H9 (cell line): ENCODE measurements around the gene DCC. TPM values are rescaled to one million over a fixed set of nuclear protein-coding genes. Genes with fewer than 3 reads are reported as not detected.

Experiments
- DNase-seq: peaks from one replicate; pipeline ENCODE4 v3.0.0-alpha.2; 2017
- H2AFZ ChIP-seq: one replicate; pipeline ENCODE4 v1.6.1; 2013; ENCODE audit warnings: mild to moderate bottlenecking, low read length, control low read depth, moderate library complexity
- H2AK5ac ChIP-seq: 2 replicates; pipeline ENCODE4 v1.6.1; 2013; ENCODE audit warnings: low read length, control low read depth, mixed read lengths; ENCODE audit not compliant: insufficient read length
- H2BK120ac ChIP-seq: one replicate; pipeline ENCODE4 v1.6.1; 2013; ENCODE audit warnings: low read depth, mild to moderate bottlenecking, low read length, control low read depth, inconsistent platforms; ENCODE audit not compliant: poor library complexity, severe bottlenecking
- H2BK12ac ChIP-seq: 2 replicates; pipeline ENCODE4 v1.6.1; 2013; ENCODE audit warnings: low read length, control low read depth, mixed read lengths, low read depth; ENCODE audit not compliant: insufficient read length
- H2BK15ac ChIP-seq: 2 replicates; pipeline ENCODE4 v1.6.1; 2013; ENCODE audit warnings: low read depth, low read length, control low read depth
- H2BK20ac ChIP-seq: one replicate; pipeline ENCODE4 v1.6.1; 2013; ENCODE audit warnings: low read depth, mild to moderate bottlenecking, low read length, control low read depth, inconsistent platforms; ENCODE audit not compliant: poor library complexity, severe bottlenecking
- H2BK5ac ChIP-seq: 2 replicates; pipeline ENCODE4 v1.6.1; 2013; ENCODE audit warnings: low read length, control low read depth, mixed read lengths; ENCODE audit not compliant: insufficient read length
- H3K14ac ChIP-seq: 2 replicates; pipeline ENCODE4 v1.6.1; 2013; ENCODE audit warnings: low read length, control low read depth; ENCODE audit not compliant: insufficient read depth
- H3K18ac ChIP-seq: 2 replicates; pipeline ENCODE4 v1.6.1; 2013; ENCODE audit warnings: low read depth, mild to moderate bottlenecking, mixed read lengths, low read length, control low read depth; ENCODE audit not compliant: insufficient read length
- H3K23ac ChIP-seq: 2 replicates; pipeline ENCODE4 v1.6.1; 2013; ENCODE audit warnings: low read length, control low read depth, mixed read lengths, low read depth; ENCODE audit not compliant: insufficient read length
- H3K23me2 ChIP-seq: 2 replicates; pipeline ENCODE4 v1.6.1; 2013; ENCODE audit warnings: low read depth, mild to moderate bottlenecking, mixed read lengths, low read length, control low read depth; ENCODE audit not compliant: insufficient read length, poor library complexity, severe bottlenecking
- H3K27ac ChIP-seq: 2 replicates; pipeline ENCODE4 v1.5.1; 2013; ENCODE audit warnings: low read length, control low read depth, mixed read lengths, low read depth; ENCODE audit not compliant: insufficient read length
- H3K27me3 ChIP-seq: 2 replicates; pipeline ENCODE4 v1.6.1; 2013; ENCODE audit warnings: low read length, control low read depth, inconsistent platforms; ENCODE audit not compliant: insufficient read depth
- H3K4ac ChIP-seq: 2 replicates; pipeline ENCODE4 v1.6.1; 2013; ENCODE audit warnings: low read depth, mild to moderate bottlenecking, control low read depth, inconsistent platforms, low read length, moderate library complexity
- H3K4me1 ChIP-seq: 2 replicates; pipeline ENCODE4 v1.6.1; 2013; ENCODE audit warnings: low read length, control low read depth, inconsistent platforms; ENCODE audit not compliant: insufficient read depth
- H3K4me2 ChIP-seq: 2 replicates; pipeline ENCODE4 v1.6.1; 2013; ENCODE audit warnings: low read length, control low read depth, mixed read lengths; ENCODE audit not compliant: insufficient read length, insufficient read depth
- H3K56ac ChIP-seq: 2 replicates; pipeline ENCODE4 v1.6.1; 2013; ENCODE audit warnings: low read depth, mild to moderate bottlenecking, mixed read lengths, low read length, control low read depth; ENCODE audit not compliant: insufficient read length
- H3K79me1 ChIP-seq: 2 replicates; pipeline ENCODE4 v1.6.1; 2013; ENCODE audit warnings: low read depth, mild to moderate bottlenecking, moderate library complexity, low read length, control low read depth, inconsistent platforms; ENCODE audit not compliant: insufficient read depth, poor library complexity, severe bottlenecking
- H3K79me2 ChIP-seq: 2 replicates; pipeline ENCODE4 v1.6.1; 2013; ENCODE audit warnings: low read length, control low read depth, inconsistent platforms; ENCODE audit not compliant: insufficient read depth
- H3K9ac ChIP-seq: 2 replicates; pipeline ENCODE4 v1.6.1; 2013; ENCODE audit warnings: low read length, control low read depth, mixed read lengths; ENCODE audit not compliant: insufficient read length; ENCODE audit errors: extremely low read depth
- H3K9me3 ChIP-seq: one replicate; pipeline ENCODE4 v1.6.1; 2013; ENCODE audit warnings: low read depth, low read length, inconsistent platforms; ENCODE audit not compliant: control insufficient read depth
- H3T11ph ChIP-seq: one replicate; pipeline ENCODE4 v1.6.1; 2013; ENCODE audit warnings: mild to moderate bottlenecking, low read length, control low read depth, inconsistent platforms
- H4K20me1 ChIP-seq: one replicate; pipeline ENCODE4 v1.6.1; 2013; ENCODE audit not compliant: control insufficient read depth, insufficient read length, insufficient read depth
- H4K5ac ChIP-seq: 2 replicates; pipeline ENCODE4 v1.6.1; 2013; ENCODE audit warnings: low read depth, mild to moderate bottlenecking, mixed read lengths, low read length, control low read depth; ENCODE audit not compliant: insufficient read length
- H4K8ac ChIP-seq: replicated peaks from 2 replicates; pipeline ENCODE4 v1.6.1; 2013; ENCODE audit warnings: low read length, control low read depth, mixed read lengths, low read depth; ENCODE audit not compliant: insufficient read length
- H4K91ac ChIP-seq: 2 replicates; pipeline ENCODE4 v1.6.1; 2013; ENCODE audit warnings: low read depth, mild to moderate bottlenecking, moderate library complexity, mixed read lengths, low read length, control low read depth; ENCODE audit not compliant: insufficient read length
- H3K27ac Mint-ChIP-seq, 3 experiments: 2 replicates in 2 of 3; 3 replicates in 1 of 3; pipeline ENCODE4 v1.8.0; 2020 to 2021; ENCODE audit warnings: mixed read lengths in 3 of 3, mild to moderate bottlenecking in 1 of 3, moderate library complexity in 1 of 3
- H3K27me3 Mint-ChIP-seq: 2 replicates; pipeline ENCODE4 v1.8.0; 2021; ENCODE audit warnings: low read depth, mild to moderate bottlenecking, moderate library complexity, mixed read lengths
- H3K36me3 Mint-ChIP-seq, 3 experiments: 2 replicates in 2 of 3; 3 replicates in 1 of 3; pipeline ENCODE4 v1.8.0; 2020 to 2021; ENCODE audit warnings: low read depth in 3 of 3, mixed read lengths in 3 of 3; ENCODE audit not compliant: insufficient read depth in 1 of 3
- H3K4me1 Mint-ChIP-seq, 2 experiments: 2 replicates each; pipeline ENCODE4 v1.8.0; 2020; ENCODE audit warnings: mixed read lengths in 2 of 2
- H3K4me3 Mint-ChIP-seq, 2 experiments: 2 replicates in 1 of 2; 3 replicates in 1 of 2; pipeline ENCODE4 v1.8.0; 2020 to 2021; ENCODE audit warnings: mild to moderate bottlenecking in 2 of 2, mixed read lengths in 2 of 2, moderate library complexity in 1 of 2
- H3K9me3 Mint-ChIP-seq, 2 experiments: 2 replicates in 1 of 2; 3 replicates in 1 of 2; pipeline ENCODE4 v1.8.0; 2020; ENCODE audit warnings: mild to moderate bottlenecking in 2 of 2, mixed read lengths in 2 of 2, moderate library complexity in 1 of 2
- CTCF ChIP-seq: fragments of 200-600 bp; sonication (generic); conservative IDR thresholded peaks from 3 replicates; pipeline ENCODE4 v1.8.0; 2021; ENCODE audit warnings: antibody characterized with exemption, mild to moderate bottlenecking
- WGBS: extraction: QIAGEN DNeasy Blood & Tissue Kit; methylation state at CpG from one replicate; pipeline ENCODE4 v1.1.7; 2013; ENCODE audit warnings: missing lambda C conversion rate, low lambda C conversion rate, mixed read lengths; ENCODE audit not compliant: insufficient read length; ENCODE audit errors: extremely low coverage; 5-methylcytosine and 5-hydroxymethylcytosine counted together
- total RNA-seq: library from RNA; stranded (reverse); gene quantifications from 2 replicates; pipeline ENCODE4 v1.2.1, GENCODE V29; 2021

DCC gene
- total RNA-seq, 1 experiment from 2014 or later = 0.35 TPM

GRCh38 chr18:52323802-52324201 is 16.2 kb upstream of the DCC start:
- H4K5ac ChIP-seq = no peak overlapping the region
- H4K91ac ChIP-seq = no peak overlapping the region
- H3T11ph ChIP-seq = no peak overlapping the region
- Mint-ChIP-seq H3K27me3 (no peaks in the 10 kb centered on the region), H3K9me3 (no peaks in the 10 kb centered on the region), H3K36me3 (no peaks in the 10 kb centered on the region), H3K4me3 (no peak overlapping the region), H3K27ac (no peak overlapping the region), H3K4me1 (peaks cover 11 to 18% of the 10 kb centered on the region in 2 experiments)
- H3K4me1 ChIP-seq = peaks cover 9% of the 10 kb centered on the region; the same call in 1 of the 2 replicates
- no peaks in the 10 kb centered on the region for H3K27me3 ChIP-seq
- H2AK5ac ChIP-seq = no peak overlapping the region
- H3K9ac ChIP-seq = no peak overlapping the region
- no peak overlapping the region for H3K4me2 ChIP-seq
- no CpG with 5 or more reads among the region's 2 CpGs for WGBS
- no peak overlapping the region for H3K18ac ChIP-seq
- no peaks in the 10 kb centered on the region for H4K20me1 ChIP-seq
- H2BK12ac ChIP-seq = no peak overlapping the region
- H2BK20ac ChIP-seq = no peak overlapping the region
- H3K23ac ChIP-seq = no peak overlapping the region
- H4K8ac ChIP-seq = no peak overlapping the region
- no peaks in the 10 kb centered on the region for H3K9me3 ChIP-seq
- H2BK120ac ChIP-seq = no peak overlapping the region
- H3K56ac ChIP-seq = no peak overlapping the region
- DNase-seq = no peak
- no peak for TF ChIP-seq CTCF
- H3K4ac ChIP-seq = no peak overlapping the region
- no peak overlapping the region for H2BK15ac ChIP-seq
- H2BK5ac ChIP-seq = no peak overlapping the region
- no peak overlapping the region for H3K14ac ChIP-seq
- H2AFZ ChIP-seq = no peak overlapping the region
- H3K79me1 ChIP-seq = no peaks in the 10 kb centered on the region
- H3K27ac ChIP-seq = no peak overlapping the region
- H3K79me2 ChIP-seq = no peaks in the 10 kb centered on the region
- H3K23me2 ChIP-seq = no peaks in the 10 kb centered on the region
